ENCODE measurements around the gene TUBB4B.
A peak's percentile ranks its signal among the peaks of the same experiment; 100 is the strongest.
"Not testable (repeated sequence)": the region's sequence is repeated elsewhere in the genome, so short reads cannot be mapped to it uniquely, and the experiment has no call there.

The TUBB4B gene

GRCh38 chr9:137235424-137236237, 5.5 kb upstream of the TUBB4B start:
- no peaks in the 10 kb centered on the region for H3K27me3 ChIP-seq (ENCODE audit: control insufficient read depth, insufficient read depth, low read length)
- no peaks in the 10 kb centered on the region for H3K9me3 ChIP-seq (ENCODE audit: control insufficient read depth, insufficient read depth, low read length)
- no peak overlapping the region for H3K4me3 ChIP-seq (ENCODE audit: low read depth, low read length)
- H3K9ac ChIP-seq (ENCODE audit: low read depth, low read length) = no peak overlapping the region
- H3K4me1 ChIP-seq (ENCODE audit: control insufficient read depth, insufficient read depth, low read length) = no peaks in the 10 kb centered on the region
- H3K36me3 ChIP-seq (ENCODE audit: control insufficient read depth, insufficient read depth, low read length) = no peaks in the 10 kb centered on the region

- Histone ChIP-seq H3K4me3 (ENCODE audit: low read depth, low read length) (peak overlapping the region; percentile 13), H3K9ac (ENCODE audit: low read depth, low read length) (no peak overlapping the region), H3K9me3 (ENCODE audit: control insufficient read depth, insufficient read depth, low read length) (no peaks in the 10 kb centered on the region), H3K36me3 (ENCODE audit: control insufficient read depth, insufficient read depth, low read length) (no peaks in the 10 kb centered on the region), H3K4me1 (ENCODE audit: control insufficient read depth, insufficient read depth, low read length) (no peaks in the 10 kb centered on the region), H3K27me3 (ENCODE audit: control insufficient read depth, insufficient read depth, low read length) (no peaks in the 10 kb centered on the region)
Observed at GRCh38 chr9:137236238-137236935, 4.7 kb upstream of the TUBB4B start.

GRCh38 chr9:137236936-137237421, 4.1 kb upstream of the TUBB4B start:
- H3K27me3 ChIP-seq (ENCODE audit: control insufficient read depth, insufficient read depth, low read length) = no peaks in the 10 kb centered on the region
- H3K36me3 ChIP-seq (ENCODE audit: control insufficient read depth, insufficient read depth, low read length) = peaks cover 2% of the 10 kb centered on the region
- H3K9me3 ChIP-seq (ENCODE audit: control insufficient read depth, insufficient read depth, low read length) = no peaks in the 10 kb centered on the region
- no peaks in the 10 kb centered on the region for H3K4me1 ChIP-seq (ENCODE audit: control insufficient read depth, insufficient read depth, low read length)
- peak overlapping the region; percentile 13 for H3K4me3 ChIP-seq (ENCODE audit: low read depth, low read length)
- H3K9ac ChIP-seq (ENCODE audit: low read depth, low read length) = no peak overlapping the region

- H3K9me3 ChIP-seq (ENCODE audit: control insufficient read depth, insufficient read depth, low read length) = no peaks in the 10 kb centered on the region
- no peak overlapping the region for H3K9ac ChIP-seq (ENCODE audit: low read depth, low read length)
- no peaks in the 10 kb centered on the region for H3K27me3 ChIP-seq (ENCODE audit: control insufficient read depth, insufficient read depth, low read length)
- H3K4me3 ChIP-seq (ENCODE audit: low read depth, low read length) = no peak overlapping the region
- H3K36me3 ChIP-seq (ENCODE audit: control insufficient read depth, insufficient read depth, low read length) = peaks cover 12% of the 10 kb centered on the region
- no peaks in the 10 kb centered on the region for H3K4me1 ChIP-seq (ENCODE audit: control insufficient read depth, insufficient read depth, low read length)
Observed at GRCh38 chr9:137237759-137238726, 3.0 kb upstream of the TUBB4B start.

- not testable (repeated sequence) for H3K4me1 ChIP-seq (ENCODE audit: control insufficient read depth, insufficient read depth, low read length); H3K9me3 ChIP-seq (ENCODE audit: control insufficient read depth, insufficient read depth, low read length); H3K27me3 ChIP-seq (ENCODE audit: control insufficient read depth, insufficient read depth, low read length)
- Histone ChIP-seq H3K9ac (ENCODE audit: low read depth, low read length) (peak overlapping the region; percentile 83), H3K36me3 (ENCODE audit: control insufficient read depth, insufficient read depth, low read length) (peaks cover 19% of the 10 kb centered on the region), H3K4me3 (ENCODE audit: low read depth, low read length) (peak overlapping the region; percentile 75)
Observed at GRCh38 chr9:137239541-137240200, 1.4 kb upstream of the TUBB4B start.

- Histone ChIP-seq H3K9me3 (ENCODE audit: control insufficient read depth, insufficient read depth, low read length) (no peaks in the 10 kb centered on the region), H3K4me1 (ENCODE audit: control insufficient read depth, insufficient read depth, low read length) (peaks cover 5% of the 10 kb centered on the region), H3K36me3 (ENCODE audit: control insufficient read depth, insufficient read depth, low read length) (peaks cover 19% of the 10 kb centered on the region), H3K27me3 (ENCODE audit: control insufficient read depth, insufficient read depth, low read length) (no peaks in the 10 kb centered on the region), H3K4me3 (ENCODE audit: low read depth, low read length) (peak overlapping the region; percentile 75), H3K9ac (ENCODE audit: low read depth, low read length) (peak overlapping the region; percentile 83)
Observed at GRCh38 chr9:137240318-137240840, 708 bp upstream of the TUBB4B start.

GRCh38 chr9:137241490-137242268, 592 bp downstream of the TUBB4B start:
- peak overlapping the region; percentile 77 for H3K4me3 ChIP-seq (ENCODE audit: low read depth, low read length)
- H3K27me3 ChIP-seq (ENCODE audit: control insufficient read depth, insufficient read depth, low read length) = no peaks in the 10 kb centered on the region
- no peaks in the 10 kb centered on the region for H3K9me3 ChIP-seq (ENCODE audit: control insufficient read depth, insufficient read depth, low read length)
- peak overlapping the region; percentile 81 for H3K9ac ChIP-seq (ENCODE audit: low read depth, low read length)
- H3K36me3 ChIP-seq (ENCODE audit: control insufficient read depth, insufficient read depth, low read length) = peaks cover 19% of the 10 kb centered on the region
- peaks cover 5% of the 10 kb centered on the region for H3K4me1 ChIP-seq (ENCODE audit: control insufficient read depth, insufficient read depth, low read length)

- Histone ChIP-seq H3K36me3 (ENCODE audit: control insufficient read depth, insufficient read depth, low read length) (peaks cover 19% of the 10 kb centered on the region), H3K4me1 (ENCODE audit: control insufficient read depth, insufficient read depth, low read length) (peaks cover 5% of the 10 kb centered on the region), H3K9me3 (ENCODE audit: control insufficient read depth, insufficient read depth, low read length) (no peaks in the 10 kb centered on the region), H3K9ac (ENCODE audit: low read depth, low read length) (no peak overlapping the region), H3K4me3 (ENCODE audit: low read depth, low read length) (peak overlapping the region; percentile 77), H3K27me3 (ENCODE audit: control insufficient read depth, insufficient read depth, low read length) (no peaks in the 10 kb centered on the region)
Observed at GRCh38 chr9:137242269-137243203, 1.4 kb downstream of the TUBB4B start.

- not testable (repeated sequence) for H3K4me1 ChIP-seq (ENCODE audit: control insufficient read depth, insufficient read depth, low read length); H3K27me3 ChIP-seq (ENCODE audit: control insufficient read depth, insufficient read depth, low read length); H3K9me3 ChIP-seq (ENCODE audit: control insufficient read depth, insufficient read depth, low read length); H3K4me3 ChIP-seq (ENCODE audit: low read depth, low read length); H3K9ac ChIP-seq (ENCODE audit: low read depth, low read length)
- peaks cover 19% of the 10 kb centered on the region for H3K36me3 ChIP-seq (ENCODE audit: control insufficient read depth, insufficient read depth, low read length)
Observed at GRCh38 chr9:137243266-137243625, 2.2 kb downstream of the TUBB4B start.

Measured in iPS-15b (cell line).